Activated T-helper 2 cell treated with anti-CD3 and anti-CD28 coated beads, Interferon-gamma antibody, Interleukin-2, Interleukin-4, amounts not matched to agents 10 μg/mL and 5 μg/mL and 100 μg/mL, durations not matched to agents 14 hours and 24 hours and 36 hours (primary cell): ENCODE results near the gene PDHA1. TPM values are rescaled to one million over a fixed set of nuclear protein-coding genes. Genes with fewer than 3 reads are reported as not detected.

Source experiments
- DNase-seq: peaks from one replicate; pipeline ENCODE4 v3.0.0; 2021; ENCODE audit warnings: low spot score
- H3K27ac Mint-ChIP-seq: one replicate; pipeline ENCODE4 v1.8.0; 2021; ENCODE audit warnings: mixed read lengths
- H3K27me3 Mint-ChIP-seq: one replicate; pipeline ENCODE4 v1.8.0; 2021; ENCODE audit warnings: low read depth, mixed read lengths
- H3K36me3 Mint-ChIP-seq: one replicate; pipeline ENCODE4 v1.8.0; 2021; ENCODE audit warnings: low read depth, mixed read lengths
- H3K4me1 Mint-ChIP-seq: one replicate; pipeline ENCODE4 v1.8.0; 2021; ENCODE audit warnings: low read depth, mixed read lengths
- H3K4me3 Mint-ChIP-seq: one replicate; pipeline ENCODE4 v1.8.0; 2021; ENCODE audit warnings: low read depth, mild to moderate bottlenecking, moderate library complexity, mixed read lengths
- H3K9me3 Mint-ChIP-seq: one replicate; pipeline ENCODE4 v1.8.0; 2021; ENCODE audit warnings: mixed read lengths
- intact Hi-C: fragments of 100-400 bp; cut with micrococcal nuclease; formaldehyde crosslinking; loops from one replicate; pipeline ENCODE4 v1.15.1; 2023
- total RNA-seq: library from RNA; stranded (reverse); gene quantifications from 2 replicates; pipeline ENCODE4 v1.2.3, GENCODE V29; 2022

Gene PDHA1
- 200 and 208 TPM in 2 replicates for total RNA-seq

DNA sequence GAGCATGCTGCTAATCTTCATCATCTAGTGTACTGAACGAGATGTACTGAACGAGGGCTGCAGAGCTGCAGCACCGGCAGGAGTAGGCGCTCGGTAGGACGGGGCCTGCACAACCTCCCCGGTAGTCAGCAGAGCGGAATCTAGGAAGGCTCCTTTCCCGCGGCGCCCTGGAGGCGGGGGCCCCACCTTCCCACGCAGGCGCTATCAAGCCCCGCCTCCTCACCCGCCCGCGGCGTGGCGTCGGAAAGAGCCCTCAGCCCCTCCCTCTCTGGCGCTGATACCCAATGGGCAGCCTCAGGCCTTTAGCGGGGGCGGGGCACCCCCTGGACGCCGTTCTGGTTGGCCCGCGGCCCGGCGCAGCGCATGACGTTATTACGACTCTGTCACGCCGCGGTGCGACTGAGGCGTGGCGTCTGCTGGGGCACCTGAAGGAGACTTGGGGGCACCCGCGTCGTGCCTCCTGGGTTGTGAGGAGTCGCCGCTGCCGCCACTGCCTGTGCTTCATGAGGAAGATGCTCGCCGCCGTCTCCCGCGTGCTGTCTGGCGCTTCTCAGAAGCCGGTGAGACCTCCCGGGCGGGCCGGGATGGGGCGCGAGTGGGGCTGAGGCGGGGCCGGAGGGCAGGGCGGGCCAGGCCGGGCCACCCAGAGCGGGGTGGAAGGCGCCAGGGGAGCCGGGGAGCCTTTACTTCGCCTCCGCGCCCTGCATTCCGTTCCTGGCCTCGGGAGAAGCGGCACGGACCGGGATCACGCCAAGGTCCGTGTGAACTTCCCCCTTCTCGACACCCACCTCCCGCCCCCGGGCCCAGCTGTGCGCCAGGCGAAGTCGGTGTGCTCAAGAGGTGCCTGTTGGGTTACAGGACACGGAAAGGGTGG is at the start of gene PDHA1:
Gene PDHA1, plus strand, starts transcription at position 393 of the 874 bp plus-strand sequence. Its CDS starts 111 bp downstream, at position 504.
- Mint-ChIP-seq H3K27ac (peak within 1 kb of the TSS; percentile 76), H3K36me3 (no peaks in the 10 kb centered on the region), H3K27me3 (no peaks in the 10 kb centered on the region), H3K4me3 (peak within 1 kb of the TSS; percentile 85), H3K4me1 (peaks cover 15% of the 10 kb centered on the region), H3K9me3 (no peaks in the 10 kb centered on the region)
- peak; percentile 88 for DNase-seq
- intact Hi-C loops, result loop anchor here (5.0 to 10.0 kb wide), 3 partner anchors 669 to 1606 kb away; partner anchors contain the start of genes CDKL5, RS1 and SCML1

DNA sequence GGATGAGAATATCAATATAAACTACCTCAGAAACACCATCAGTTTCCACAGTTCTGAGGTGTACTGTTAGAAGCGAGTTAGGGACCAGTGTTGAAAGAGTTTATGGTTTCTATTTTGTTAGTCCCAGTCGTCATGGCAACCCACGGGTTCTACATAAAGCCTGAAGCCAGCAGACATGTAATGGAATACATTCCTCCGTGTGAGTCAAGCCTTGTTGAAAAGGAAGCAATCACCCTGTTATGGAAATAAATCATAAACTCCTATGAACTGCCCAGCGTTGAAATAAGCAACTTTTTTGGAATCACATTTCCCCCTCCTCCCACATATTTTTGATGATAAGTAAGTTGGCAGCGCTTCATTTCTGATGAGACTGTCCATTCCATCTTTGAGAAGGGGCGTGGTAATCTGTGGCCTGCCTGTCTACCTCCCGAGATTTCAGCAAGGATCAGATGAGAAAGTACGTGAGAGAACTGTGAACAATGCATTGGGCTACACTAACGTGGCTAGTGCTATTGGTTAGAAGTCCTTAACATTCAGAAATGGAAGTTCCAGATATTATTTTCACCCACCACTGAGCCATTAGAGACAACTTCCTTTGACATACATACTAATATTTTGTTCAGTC is 40.4 kb upstream of the PDHA1 start:
- Mint-ChIP-seq H3K4me3 (no peak overlapping the region), H3K4me1 (no peaks in the 10 kb centered on the region), H3K27ac (no peak overlapping the region), H3K36me3 (no peaks in the 10 kb centered on the region), H3K27me3 (no peaks in the 10 kb centered on the region), H3K9me3 (no peaks in the 10 kb centered on the region)
- no peak for DNase-seq
- intact Hi-C loops, result no loop called here

DNA sequence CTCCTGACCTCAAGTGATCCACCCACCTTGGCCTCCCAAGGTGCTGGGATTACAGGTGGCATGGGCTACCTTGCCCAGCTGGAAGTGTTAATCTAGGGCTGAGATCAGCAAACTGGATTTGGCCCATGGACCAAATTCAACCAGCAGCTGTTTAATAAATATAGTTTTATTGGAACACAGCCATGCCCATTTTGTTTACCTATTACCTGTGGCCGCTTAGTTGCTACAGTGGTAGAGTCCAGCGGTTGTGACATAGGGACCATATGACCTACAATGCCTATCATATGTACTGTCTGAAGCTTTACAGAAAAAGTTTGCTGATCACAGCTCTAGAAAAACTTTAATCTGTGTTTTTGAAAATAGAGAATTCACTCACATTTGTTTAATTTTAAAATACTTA is 17.2 kb upstream of the PDHA1 start:
- Mint-ChIP-seq H3K4me3 (no peak overlapping the region), H3K27ac (no peak overlapping the region), H3K4me1 (no peaks in the 10 kb centered on the region), H3K27me3 (no peaks in the 10 kb centered on the region), H3K9me3 (no peaks in the 10 kb centered on the region), H3K36me3 (no peaks in the 10 kb centered on the region)
- DNase-seq, result no peak
- intact Hi-C loops, result no loop called here

DNA sequence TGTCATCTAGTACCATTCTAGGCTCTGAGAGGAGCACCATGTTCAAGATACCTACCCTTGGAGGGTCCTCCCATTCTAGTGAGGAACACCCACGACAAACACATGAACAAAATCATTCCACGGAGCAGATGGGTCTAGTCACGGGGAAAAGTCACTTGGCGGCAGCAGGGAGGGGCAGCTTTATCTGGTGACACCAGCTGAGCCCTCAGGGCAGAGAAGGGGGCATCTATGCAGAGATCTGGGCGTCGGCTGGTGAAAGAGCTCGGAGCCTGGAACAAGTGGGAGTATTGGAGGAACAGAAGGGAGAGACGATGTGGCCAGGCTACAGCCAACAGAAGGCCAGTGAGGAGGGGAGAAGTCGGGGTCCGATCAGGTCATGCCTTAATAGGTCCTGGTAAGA is 11.9 kb upstream of the PDHA1 start:
- intact Hi-C loops, result loop anchor here (5.0 to 10.0 kb wide), 2 partner anchors 290 to 447 kb away; no protein-coding TSS in a partner anchor
- H3K27me3 Mint-ChIP-seq, result peaks cover 1% of the 10 kb centered on the region
- H3K4me3 Mint-ChIP-seq, result no peak overlapping the region
- H3K27ac Mint-ChIP-seq, result no peak overlapping the region
- peaks cover 4% of the 10 kb centered on the region for H3K9me3 Mint-ChIP-seq
- H3K36me3 Mint-ChIP-seq, result no peaks in the 10 kb centered on the region
- H3K4me1 Mint-ChIP-seq, result no peaks in the 10 kb centered on the region
- no peak for DNase-seq

DNA sequence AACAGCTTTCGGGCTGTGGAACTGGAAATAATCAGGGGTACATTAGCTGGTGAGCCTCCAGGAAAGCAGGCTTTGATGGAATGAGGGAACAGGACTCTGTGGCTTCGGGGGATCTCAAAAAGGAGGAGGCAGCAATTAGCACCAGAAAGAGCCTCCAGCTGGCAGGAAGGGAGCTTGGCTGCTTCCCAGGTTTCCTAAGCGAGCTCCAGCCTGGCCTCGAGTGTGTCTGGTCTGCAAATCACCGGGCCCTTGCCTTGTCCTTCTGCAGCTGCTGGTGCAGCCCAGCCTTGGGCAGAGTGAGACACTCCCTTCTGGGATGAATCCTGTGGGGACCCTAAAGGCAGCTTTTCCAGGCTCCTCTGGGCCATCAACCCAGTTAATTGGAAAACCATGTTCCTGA is 10.7 kb upstream of the PDHA1 start:
- intact Hi-C loops, result loop anchor here (5.0 to 10.0 kb wide), 2 partner anchors 291 to 448 kb away; no protein-coding TSS in a partner anchor

DNA sequence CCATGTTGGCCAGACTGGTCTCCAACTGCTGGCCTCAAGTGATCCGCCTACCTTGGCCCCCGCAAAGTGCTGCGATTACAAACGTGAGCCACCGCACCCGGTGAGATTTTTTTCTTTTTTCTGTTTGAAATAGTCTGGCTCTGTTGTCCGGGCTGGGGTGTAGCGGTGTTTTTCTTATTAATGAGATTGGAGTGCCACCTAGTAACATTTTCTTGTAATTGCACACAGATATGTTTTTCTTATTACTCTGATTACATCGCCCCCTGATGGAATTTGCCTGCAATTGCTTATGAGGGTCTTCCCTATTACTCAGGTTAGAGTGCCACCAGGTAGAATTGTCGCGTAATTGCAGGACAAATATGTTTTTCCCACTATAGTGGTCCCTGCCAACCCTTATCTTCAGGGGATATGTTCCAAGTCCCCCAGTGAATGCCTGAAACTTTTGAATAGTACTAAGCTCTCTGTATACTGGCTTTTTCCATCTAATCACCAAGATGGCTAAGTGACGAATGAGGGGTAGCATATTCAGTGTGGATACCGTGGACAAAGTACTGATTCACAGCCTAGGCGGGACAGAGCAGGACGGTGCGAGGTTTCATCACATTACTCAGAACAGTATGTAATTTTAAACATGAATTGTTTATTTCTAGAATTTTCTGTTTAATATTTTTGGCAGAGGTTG is 8.6 kb upstream of the PDHA1 start:
- no peaks in the 10 kb centered on the region for H3K4me1 Mint-ChIP-seq
- peaks cover 1% of the 10 kb centered on the region for H3K27me3 Mint-ChIP-seq
- no peak overlapping the region for H3K27ac Mint-ChIP-seq
- no peak for DNase-seq
- intact Hi-C loops, result loop anchor here (1.0 to 10.0 kb wide), 3 partner anchors 293 to 944 kb away; no protein-coding TSS in a partner anchor
- H3K36me3 Mint-ChIP-seq, result no peaks in the 10 kb centered on the region
- no peak overlapping the region for H3K4me3 Mint-ChIP-seq
- H3K9me3 Mint-ChIP-seq, result peaks cover 4% of the 10 kb centered on the region

More for the DNA sequence above, 10.7 kb upstream of the PDHA1 start:
- no peak for DNase-seq
- Mint-ChIP-seq H3K4me1 (no peaks in the 10 kb centered on the region), H3K27ac (no peak overlapping the region), H3K9me3 (peaks cover 4% of the 10 kb centered on the region), H3K36me3 (no peaks in the 10 kb centered on the region), H3K27me3 (peaks cover 1% of the 10 kb centered on the region), H3K4me3 (no peak overlapping the region)

DNA sequence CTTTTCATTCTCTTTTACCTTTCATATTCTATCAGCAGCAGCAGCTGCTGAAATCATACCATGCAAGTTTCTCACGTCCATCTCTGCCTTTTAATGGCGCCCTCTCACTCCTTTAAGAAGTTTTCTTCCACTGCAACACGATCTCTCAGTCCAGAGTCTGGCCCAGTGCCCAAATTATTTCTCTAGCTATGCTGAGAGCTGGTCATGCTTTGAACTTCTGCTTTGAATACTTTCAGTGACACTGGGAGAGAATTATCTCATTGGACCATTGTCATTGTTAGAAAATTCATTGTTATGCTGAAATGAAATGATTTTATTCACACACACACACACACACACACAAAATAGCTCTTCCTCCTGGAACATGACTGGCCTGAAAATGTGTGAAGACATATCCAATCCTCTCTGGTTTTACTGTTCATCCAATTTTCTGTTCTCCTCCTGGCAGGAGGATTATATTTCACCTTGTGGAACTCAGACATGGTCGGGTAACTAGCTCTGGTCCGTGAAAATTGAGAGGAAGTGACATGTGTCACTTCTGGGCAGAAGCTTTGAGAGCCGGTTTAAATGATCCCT is 1.3 kb upstream of the PDHA1 start:
- no peak overlapping the region for H3K4me3 Mint-ChIP-seq

DNA sequence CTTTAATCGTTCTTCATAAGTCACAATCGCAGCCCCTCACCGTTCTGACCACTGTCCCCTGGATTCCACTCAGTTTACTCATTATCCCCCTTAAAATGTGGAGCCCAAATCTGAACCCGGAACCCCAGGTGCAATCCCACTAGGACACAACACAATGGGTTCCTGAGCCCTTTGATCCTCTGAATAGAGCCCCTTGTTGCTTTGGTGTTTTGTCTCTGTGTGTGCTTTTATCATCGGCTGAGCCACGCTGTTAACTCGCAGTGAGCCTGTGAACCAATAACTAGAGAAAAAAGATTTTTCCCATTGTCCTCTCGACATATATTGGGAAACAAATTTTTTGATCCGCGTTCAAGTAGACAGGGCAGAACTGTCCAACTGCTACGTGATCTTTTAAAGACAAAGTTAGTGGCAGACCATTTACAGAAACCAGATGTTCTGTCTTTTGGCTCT is 617 bp upstream of the PDHA1 start:
- no peaks in the 10 kb centered on the region for H3K36me3 Mint-ChIP-seq
- H3K27ac Mint-ChIP-seq, result peak overlapping the region; percentile 28

More for the DNA sequence above, 1.3 kb upstream of the PDHA1 start:
- Mint-ChIP-seq H3K27ac (no peak overlapping the region), H3K36me3 (no peaks in the 10 kb centered on the region), H3K9me3 (no peaks in the 10 kb centered on the region), H3K4me1 (peaks cover 11% of the 10 kb centered on the region), H3K27me3 (no peaks in the 10 kb centered on the region)
- DNase-seq, result no peak
- intact Hi-C loops, result loop anchor here (5.0 to 10.0 kb wide), 3 partner anchors 668 to 1605 kb away; partner anchors contain the start of genes CDKL5, RS1 and SCML1

DNA sequence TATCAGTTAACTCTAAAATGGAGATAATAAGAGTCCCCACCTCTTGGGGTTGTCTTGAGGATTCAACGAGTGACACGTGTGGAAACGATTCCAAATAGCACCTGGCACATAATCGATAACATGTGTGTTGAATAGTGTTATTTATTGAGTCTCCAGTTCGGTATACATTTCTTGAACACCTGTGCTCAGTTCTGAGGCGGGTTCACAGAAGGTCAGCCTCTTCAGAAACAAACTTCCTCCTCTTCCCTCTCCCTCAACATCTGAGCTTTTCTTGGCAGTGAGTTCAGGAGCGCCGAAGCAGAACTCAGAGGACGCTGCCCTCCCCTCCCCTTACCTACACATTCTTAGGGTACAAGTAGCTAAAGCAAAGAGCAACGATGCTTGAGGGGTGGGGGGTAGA is 934 bp downstream of the PDHA1 start:
- peak overlapping the region; percentile 85 for H3K4me3 Mint-ChIP-seq
- no peaks in the 10 kb centered on the region for H3K9me3 Mint-ChIP-seq
- peaks cover 17% of the 10 kb centered on the region for H3K4me1 Mint-ChIP-seq
- no peak for DNase-seq
- peaks cover 5% of the 10 kb centered on the region for H3K36me3 Mint-ChIP-seq
- peak overlapping the region; percentile 70 for H3K27ac Mint-ChIP-seq
- H3K27me3 Mint-ChIP-seq, result no peaks in the 10 kb centered on the region
- intact Hi-C loops, result loop anchor here (5.0 to 10.0 kb wide), 3 partner anchors 670 to 1607 kb away; partner anchors contain the start of genes CDKL5, RS1 and SCML1

More for the DNA sequence above, 617 bp upstream of the PDHA1 start:
- no peak for DNase-seq
- H3K4me1 Mint-ChIP-seq, result peaks cover 15% of the 10 kb centered on the region
- H3K27me3 Mint-ChIP-seq, result no peaks in the 10 kb centered on the region
- H3K9me3 Mint-ChIP-seq, result no peaks in the 10 kb centered on the region
- H3K4me3 Mint-ChIP-seq, result peak overlapping the region; percentile 85
- intact Hi-C loops, result loop anchor here (5.0 to 10.0 kb wide), 3 partner anchors 668 to 1606 kb away; partner anchors contain the start of genes CDKL5, RS1 and SCML1

DNA sequence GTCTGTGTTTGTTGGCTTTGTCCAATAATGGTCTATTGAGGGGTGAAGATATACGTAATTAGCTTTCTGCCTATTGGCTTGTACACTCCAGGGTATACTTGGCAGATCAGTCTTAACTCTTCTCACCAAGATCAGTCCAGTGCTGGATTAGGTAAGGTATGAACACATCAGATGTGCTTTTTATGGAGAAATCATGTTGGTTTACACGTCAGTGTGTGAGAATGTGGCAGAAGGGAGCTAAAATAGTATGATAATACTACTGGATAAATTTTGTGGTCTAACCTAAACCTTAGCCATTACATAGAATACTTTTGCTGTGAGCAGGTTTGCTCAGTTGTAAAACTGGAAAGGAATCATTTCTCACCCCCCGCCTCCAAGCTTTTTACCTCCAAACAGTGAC is 4.2 kb downstream of the PDHA1 start:
- Mint-ChIP-seq H3K27me3 (no peaks in the 10 kb centered on the region), H3K36me3 (peaks cover 30% of the 10 kb centered on the region), H3K27ac (no peak overlapping the region), H3K9me3 (no peaks in the 10 kb centered on the region), H3K4me1 (peaks cover 30% of the 10 kb centered on the region), H3K4me3 (no peak overlapping the region)
- intact Hi-C loops, result loop anchor here (10.0 kb wide), 2 partner anchors 673 to 923 kb away; partner anchors contain the start of genes CDKL5 and RS1
- no peak for DNase-seq

DNA sequence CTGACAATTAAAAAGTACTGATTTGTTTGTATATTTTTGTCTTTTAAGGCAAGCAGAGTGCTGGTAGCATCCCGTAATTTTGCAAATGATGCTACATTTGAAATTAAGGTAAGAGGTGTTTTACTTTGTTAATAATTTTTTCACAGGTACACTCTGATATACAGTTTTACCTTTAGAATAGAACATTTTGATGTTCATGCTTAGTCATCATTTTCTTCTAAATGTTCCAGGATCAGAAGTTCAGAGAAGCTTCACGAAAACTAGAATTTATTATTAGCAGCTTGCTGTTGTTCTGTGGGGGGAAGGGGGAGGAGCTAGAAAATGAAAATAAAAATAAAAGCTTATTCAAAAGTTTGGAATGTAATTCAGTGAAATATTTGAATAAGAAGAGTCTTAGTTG is 5.5 kb downstream of the PDHA1 start:
- intact Hi-C loops, result loop anchor here (10.0 kb wide), 2 partner anchors 674 to 924 kb away; partner anchors contain the start of genes CDKL5 and RS1
- no peak overlapping the region for H3K4me3 Mint-ChIP-seq
- H3K36me3 Mint-ChIP-seq, result peaks cover 38% of the 10 kb centered on the region
- no peak overlapping the region for H3K27ac Mint-ChIP-seq
- H3K4me1 Mint-ChIP-seq, result peaks cover 25% of the 10 kb centered on the region
- no peaks in the 10 kb centered on the region for H3K27me3 Mint-ChIP-seq
- DNase-seq, result no peak
- no peaks in the 10 kb centered on the region for H3K9me3 Mint-ChIP-seq

DNA sequence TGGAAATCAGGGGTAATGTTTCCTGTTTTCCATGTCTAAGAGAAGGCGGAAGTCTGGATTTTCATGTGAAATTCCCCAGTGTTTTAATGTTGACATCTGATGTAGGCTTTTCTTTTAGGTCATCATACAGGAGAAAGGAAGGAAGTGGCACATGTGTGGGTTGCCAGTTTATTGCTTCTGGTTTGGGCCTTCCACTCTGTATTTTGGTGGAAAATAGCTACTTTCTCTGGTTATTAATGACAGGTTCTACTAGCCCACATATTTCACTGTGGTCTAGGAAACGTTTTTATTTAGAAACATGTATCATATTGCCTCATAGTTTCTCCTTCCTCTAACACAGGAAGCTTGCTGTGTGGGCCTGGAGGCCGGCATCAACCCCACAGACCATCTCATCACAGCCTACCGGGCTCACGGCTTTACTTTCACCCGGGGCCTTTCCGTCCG is 7.2 kb downstream of the PDHA1 start:
- no peaks in the 10 kb centered on the region for H3K27me3 Mint-ChIP-seq
- H3K36me3 Mint-ChIP-seq, result peaks cover 51% of the 10 kb centered on the region
- H3K9me3 Mint-ChIP-seq, result no peaks in the 10 kb centered on the region
- intact Hi-C loops, result no loop called here
- peaks cover 25% of the 10 kb centered on the region for H3K4me1 Mint-ChIP-seq
- H3K4me3 Mint-ChIP-seq, result peak overlapping the region; percentile 21
- no peak for DNase-seq
- H3K27ac Mint-ChIP-seq, result peak overlapping the region; percentile 71
